Thymus (tissue), 11 donors: ENCODE results near the gene CHST3. TPM values are rescaled to one million over a fixed set of nuclear protein-coding genes. Genes with fewer than 3 reads are reported as not detected.

ENCODE experiments used
- DNase-seq, 9 donors: peaks; one replicate each; pipeline ENCODE4 v3.0.0-alpha.2; 2013; ENCODE audit warnings: low spot score in 9 of 9, low read depth in 6 of 9, missing footprints in 1 of 9
- H3K27ac ChIP-seq, 2 donors: one replicate each; pipeline ENCODE4 v1.5.1; 2013; ENCODE audit warnings: control low read depth in 1 of 2, low read depth in 1 of 2, low read length in 1 of 2, mild to moderate bottlenecking in 1 of 2, moderate library complexity in 1 of 2
- H3K27me3 ChIP-seq, 2 donors: one replicate each; pipeline ENCODE4 v1.5.1; 2013; ENCODE audit warnings: low read length in 1 of 2; ENCODE audit not compliant: control insufficient read depth in 2 of 2, insufficient read depth in 1 of 2
- H3K36me3 ChIP-seq, 2 donors: one replicate each; pipeline ENCODE4 v1.5.1; 2013; ENCODE audit warnings: low read length in 1 of 2, mild to moderate bottlenecking in 1 of 2, moderate library complexity in 1 of 2; ENCODE audit not compliant: control insufficient read depth in 2 of 2, insufficient read depth in 2 of 2
- H3K4me1 ChIP-seq, 2 donors: one replicate each; pipeline ENCODE4 v1.5.1; 2013; ENCODE audit warnings: low read length in 2 of 2; ENCODE audit not compliant: control insufficient read depth in 2 of 2, insufficient read depth in 2 of 2
- H3K4me3 ChIP-seq, 2 donors: one replicate each; pipeline ENCODE4 v1.5.1; 2013; ENCODE audit warnings: low read length in 2 of 2, control low read depth in 1 of 2, mild to moderate bottlenecking in 1 of 2
- H3K9me3 ChIP-seq, 2 donors: one replicate each; pipeline ENCODE4 v1.5.1; 2013; ENCODE audit warnings: low read length in 1 of 2, mild to moderate bottlenecking in 1 of 2; ENCODE audit not compliant: control insufficient read depth in 2 of 2, insufficient read depth in 1 of 2
- WGBS: extraction: QIAGEN DNeasy Blood & Tissue Kit; methylation state at CpG from one replicate; pipeline ENCODE4 v1.1.7; 2013; 5-methylcytosine and 5-hydroxymethylcytosine counted together
- polyA plus RNA-seq: library from polyadenylated mRNA; stranded (reverse); fragments of 200-250 nt; gene quantifications from one replicate; pipeline ENCODE4 v1.2.3, GENCODE V29; 2013
- total RNA-seq: library from RNA; stranded (reverse); fragments of 120-200 nt; gene quantifications from one replicate; pipeline ENCODE4 v1.2.4, GENCODE V29; 2013
- donor health status: healthy.

CHST3 gene
- total and polyA plus RNA-seq, 2 donors = 2.5 to 5.9 TPM

- H3K36me3 ChIP-seq = no peaks in the 10 kb centered on the region
- no peaks in the 10 kb centered on the region for H3K27me3 ChIP-seq
- H3K4me1 ChIP-seq = peaks cover 0 to 30% of the 10 kb centered on the region in 2 donors
- WGBS = 98% methylated on average over 8 of the region's 8 CpGs
- DNase-seq = no peak
- peaks cover 0 to 4% of the 10 kb centered on the region in 2 donors for H3K9me3 ChIP-seq
- no peak overlapping the region for H3K27ac ChIP-seq
- H3K4me3 ChIP-seq = no peak overlapping the region
Observed at GRCh38 chr10:72011468-72011867, 47.3 kb downstream of the CHST3 start.

- Histone ChIP-seq H3K27me3 (no peaks in the 10 kb centered on the region), H3K4me1 (peaks cover 0 to 28% of the 10 kb centered on the region in 2 donors), H3K27ac (no peak overlapping the region), H3K4me3 (no peak overlapping the region), H3K36me3 (no peaks in the 10 kb centered on the region), H3K9me3 (peaks cover 0 to 4% of the 10 kb centered on the region in 2 donors)
- no peak for DNase-seq
- 99% methylated on average over 7 of the region's 7 CpGs for WGBS
Observed at GRCh38 chr10:72011976-72012512, 47.8 kb downstream of the CHST3 start.

GRCh38 chr10:72012796-72013195 lies 48.6 kb downstream of the CHST3 start:
- Histone ChIP-seq H3K27ac (no peak overlapping the region), H3K36me3 (no peaks in the 10 kb centered on the region), H3K4me1 (peaks cover 0 to 27% of the 10 kb centered on the region in 2 donors), H3K27me3 (peaks cover 0 to 2% of the 10 kb centered on the region in 2 donors), H3K9me3 (peaks cover 0 to 4% of the 10 kb centered on the region in 2 donors), H3K4me3 (no peak overlapping the region)
- 97% methylated on average over 7 of the region's 7 CpGs for WGBS
- DNase-seq = no peak

GRCh38 chr10:72013202-72013945 lies 49.2 kb downstream of the CHST3 start:
- H3K27ac ChIP-seq = peak overlapping the region in 1 of 2 donors; percentile 35
- H3K36me3 ChIP-seq = no peaks in the 10 kb centered on the region
- no peak overlapping the region for H3K4me3 ChIP-seq
- peaks cover 0 to 4% of the 10 kb centered on the region in 2 donors for H3K27me3 ChIP-seq
- DNase-seq = no peak
- H3K9me3 ChIP-seq = peaks cover 0 to 4% of the 10 kb centered on the region in 2 donors
- H3K4me1 ChIP-seq = peaks cover 0 to 28% of the 10 kb centered on the region in 2 donors
- 97% methylated on average over 13 of the region's 13 CpGs for WGBS

GRCh38 chr10:72014197-72014596 lies 50.0 kb downstream of the CHST3 start:
- Histone ChIP-seq H3K36me3 (no peaks in the 10 kb centered on the region), H3K4me1 (peaks cover 0 to 21% of the 10 kb centered on the region in 2 donors), H3K4me3 (no peak overlapping the region), H3K27ac (no peak overlapping the region), H3K27me3 (peaks cover 0 to 4% of the 10 kb centered on the region in 2 donors), H3K9me3 (peaks cover 0 to 4% of the 10 kb centered on the region in 2 donors)
- DNase-seq = no peak
- 52% methylated on average over 2 of the region's 2 CpGs for WGBS

- H3K36me3 ChIP-seq = no peaks in the 10 kb centered on the region
- DNase-seq = no peak
- H3K4me3 ChIP-seq = no peak overlapping the region
- WGBS = 95% methylated on average over 10 of the region's 10 CpGs
- peaks cover 0 to 4% of the 10 kb centered on the region in 2 donors for H3K9me3 ChIP-seq
- H3K4me1 ChIP-seq = peaks cover 0 to 15% of the 10 kb centered on the region in 2 donors
- no peak overlapping the region for H3K27ac ChIP-seq
- H3K27me3 ChIP-seq = peaks cover 0 to 4% of the 10 kb centered on the region in 2 donors
Observed at GRCh38 chr10:72014785-72015480, 50.7 kb downstream of the CHST3 start.

- DNase-seq = no peak
- H3K27me3 ChIP-seq = peaks cover 0 to 4% of the 10 kb centered on the region in 2 donors
- peaks cover 0 to 4% of the 10 kb centered on the region in 2 donors for H3K9me3 ChIP-seq
- no peak overlapping the region for H3K27ac ChIP-seq
- WGBS = 87% methylated on average over 8 of the region's 8 CpGs
- H3K4me3 ChIP-seq = no peak overlapping the region
- H3K4me1 ChIP-seq = peaks cover 0 to 7% of the 10 kb centered on the region in 2 donors
- H3K36me3 ChIP-seq = no peaks in the 10 kb centered on the region
Observed at GRCh38 chr10:72015841-72016240, 51.6 kb downstream of the CHST3 start.

- peaks cover 0 to 7% of the 10 kb centered on the region in 2 donors for H3K4me1 ChIP-seq
- no peak overlapping the region for H3K27ac ChIP-seq
- H3K36me3 ChIP-seq = no peaks in the 10 kb centered on the region
- no peak overlapping the region for H3K4me3 ChIP-seq
- DNase-seq = no peak
- H3K27me3 ChIP-seq = peaks cover 0 to 4% of the 10 kb centered on the region in 2 donors
- WGBS = 90% methylated on average over 13 of the region's 13 CpGs
- peaks cover 0 to 4% of the 10 kb centered on the region in 2 donors for H3K9me3 ChIP-seq
Observed at GRCh38 chr10:72016608-72017300, 52.6 kb downstream of the CHST3 start.
